ENCODE measurements around the gene ACER3.

GRCh38 chr11:76850815-76851214 is 9.9 kb upstream of the ACER3 start:
- TF ChIP-seq POLR2A (IDR thresholded peaks at IDR 0.05), result no peak
- no peak for TF ChIP-seq CTCF (IDR thresholded peaks at IDR 0.05)
- TF ChIP-seq POLR2AphosphoS5 (IDR thresholded peaks at IDR 0.05), result no peak
- no peak for TF ChIP-seq EP300 (IDR thresholded peaks at IDR 0.05)
